Fibroblast of gingiva (primary cell): Measurements from ENCODE around the gene PRDX5.

Experiments used
- DNase-seq: peaks from one replicate; pipeline ENCODE4 v3.0.0-alpha.2; 2011; ENCODE audit warnings: low read depth

Gene PRDX5

DNA sequence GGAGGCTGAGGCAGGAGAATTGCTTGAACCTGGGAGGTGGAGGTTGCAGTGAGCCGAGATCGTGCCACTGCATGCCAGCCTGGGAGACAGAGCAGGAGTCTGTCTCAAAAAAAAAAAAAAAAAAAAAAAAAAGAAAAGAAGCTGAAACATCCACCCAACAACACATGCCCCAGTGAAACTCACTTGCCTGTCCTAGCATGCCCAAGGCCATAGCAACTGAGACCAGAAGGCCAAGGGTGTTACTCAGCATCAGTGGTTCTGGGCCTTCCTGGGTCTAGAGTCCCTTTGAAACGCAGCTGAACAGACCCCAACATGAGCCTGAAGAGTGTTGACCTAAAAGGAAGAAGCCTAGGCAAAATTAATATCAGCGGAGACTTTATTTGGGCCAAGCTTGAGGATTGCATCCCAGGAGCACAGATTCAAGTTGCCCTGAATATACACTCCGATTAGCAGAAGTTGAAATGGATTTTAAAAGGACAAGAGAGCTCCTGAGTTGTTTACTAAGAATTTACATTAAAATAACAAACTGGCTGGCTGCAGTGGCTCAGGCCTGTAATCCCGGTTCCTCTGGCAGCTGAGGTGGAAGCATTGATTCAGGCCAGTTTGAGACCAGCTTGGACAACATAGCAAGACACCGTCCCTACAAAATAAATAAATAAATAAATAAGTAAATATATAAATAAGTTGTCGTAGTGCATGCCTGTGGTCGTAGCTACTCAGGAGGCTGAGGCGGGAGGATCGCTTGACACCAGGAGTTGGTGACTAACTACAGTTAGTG lies 7.0 kb downstream of the PRDX5 start:
- no peak for DNase-seq

- DNase-seq: no peak
These were observed 9.5 kb downstream of the PRDX5 start for GRCh38 chr11:64327375-64327774.

- no peak for DNase-seq
These were observed 10.1 kb downstream of the PRDX5 start for GRCh38 chr11:64327993-64328392.

- DNase-seq: no peak
These were observed 13.0 kb downstream of the PRDX5 start for GRCh38 chr11:64330888-64331287.

DNA sequence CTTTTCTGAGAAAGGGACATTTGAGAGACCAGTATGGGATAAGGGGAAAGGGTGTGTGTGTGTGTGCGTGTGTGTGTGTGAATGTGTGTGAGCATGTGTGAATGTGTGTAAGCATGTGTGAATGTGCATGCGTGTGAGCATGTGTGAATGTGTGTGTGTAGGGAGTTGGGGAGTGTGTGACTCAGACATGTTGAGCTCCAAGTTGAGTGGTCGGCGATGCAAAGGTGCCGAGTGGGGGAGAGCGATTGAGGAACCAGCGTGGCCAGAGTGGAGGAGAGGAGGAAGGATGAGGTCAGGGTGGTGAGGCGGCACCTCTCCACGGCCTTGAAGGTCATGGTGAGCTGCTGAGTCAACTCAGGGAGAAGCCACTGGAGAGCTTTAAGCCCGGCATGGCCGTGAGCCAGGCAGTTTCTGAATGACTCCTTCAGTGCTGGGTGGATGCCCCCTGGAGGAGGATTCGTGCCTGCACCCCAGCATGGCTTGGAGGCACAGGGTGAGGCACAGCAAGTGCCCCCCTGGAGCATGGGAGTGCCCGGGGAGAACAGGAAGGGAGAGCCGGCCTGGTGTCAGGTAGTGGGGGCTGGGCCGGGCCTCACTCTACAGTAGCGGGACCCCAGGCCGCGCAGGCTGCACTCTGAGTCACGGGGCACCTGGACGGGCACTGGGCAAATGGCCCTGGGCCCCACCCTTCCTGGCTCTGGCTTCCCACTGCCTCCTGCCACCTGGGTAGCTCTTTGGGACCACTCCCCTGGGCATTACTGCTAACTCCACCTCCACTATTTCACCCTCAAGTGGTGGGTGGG lies 13.8 kb downstream of the PRDX5 start:
- DNase-seq: peak; percentile 74

DNA sequence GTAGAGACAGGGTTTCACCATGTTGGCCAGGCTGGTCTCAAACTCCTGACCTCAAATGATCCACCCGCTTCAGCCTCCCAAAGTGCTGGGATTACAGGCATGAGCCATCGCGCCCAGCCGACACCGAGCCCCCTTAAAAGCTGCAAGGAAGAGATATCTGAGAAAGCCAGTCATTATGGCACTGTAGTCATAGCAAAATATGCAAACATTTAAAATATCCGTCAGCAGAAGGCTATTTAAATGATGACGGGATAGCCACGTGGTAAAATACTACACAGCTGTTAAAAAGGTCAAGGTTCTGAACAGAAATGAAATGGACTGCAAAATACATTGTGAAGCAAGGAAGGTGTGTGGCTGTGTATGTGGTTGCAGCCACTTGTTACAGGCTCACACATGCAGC lies 15.6 kb downstream of the PRDX5 start:
- DNase-seq: no peak

GRCh38 chr11:64334764-64335735 lies 17.1 kb downstream of the PRDX5 start:
- peak; percentile 61 for DNase-seq

DNA sequence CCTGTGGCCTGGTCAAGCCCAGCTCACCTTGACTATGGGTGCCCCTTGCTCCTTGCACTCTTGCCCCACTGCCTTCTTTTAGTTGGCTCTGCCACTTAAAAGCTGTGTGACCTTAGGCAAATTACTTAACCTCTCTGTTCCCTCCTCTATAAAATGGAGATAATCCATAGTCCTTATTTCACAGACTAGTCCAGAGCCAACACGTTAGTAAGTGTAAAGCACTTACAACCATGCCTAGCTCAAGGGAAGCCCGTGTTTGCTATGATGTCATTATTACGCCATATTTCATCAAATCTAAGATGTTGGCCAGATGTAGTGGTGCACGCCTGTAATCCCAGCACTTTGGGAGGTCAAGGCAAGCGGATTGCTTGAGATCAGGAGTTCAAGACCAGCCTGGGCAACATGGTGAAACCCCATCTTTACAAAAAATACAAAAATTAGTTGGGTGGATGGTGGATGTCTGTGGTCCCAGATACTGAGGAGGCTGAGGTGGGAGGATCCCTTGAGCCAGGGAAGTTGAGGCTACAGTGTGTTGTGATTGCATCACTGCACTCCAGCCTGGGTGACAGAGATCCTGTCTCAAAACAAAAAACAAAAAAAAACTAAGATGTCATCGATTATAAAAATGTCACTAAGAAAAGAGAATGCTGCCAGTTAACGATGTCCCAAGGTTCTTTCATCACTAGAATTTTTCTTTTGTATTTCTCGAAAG lies 19.8 kb downstream of the PRDX5 start:
- DNase-seq: no peak

- no peak for DNase-seq
These were observed 20.8 kb downstream of the PRDX5 start for GRCh38 chr11:64338716-64339115.

DNA sequence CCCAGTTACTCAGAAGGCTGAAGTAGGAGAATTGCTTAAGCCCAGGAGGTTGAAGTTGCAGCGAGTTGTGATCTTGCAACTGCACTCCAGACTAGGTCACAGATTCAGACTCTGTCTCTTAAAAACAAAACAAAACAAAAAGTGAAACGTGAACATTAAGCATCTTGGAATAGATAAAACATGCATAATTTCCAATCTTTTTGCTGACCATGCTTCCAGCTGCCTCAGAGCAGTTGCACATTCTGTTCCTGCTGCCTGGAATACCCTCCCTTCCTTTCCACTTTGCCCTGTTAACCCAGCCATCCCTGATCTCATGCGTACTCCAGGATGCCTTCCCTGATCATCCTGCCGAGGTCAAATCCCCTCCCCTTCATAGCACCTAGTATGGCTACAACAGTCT lies 21.4 kb downstream of the PRDX5 start:
- no peak for DNase-seq

DNA sequence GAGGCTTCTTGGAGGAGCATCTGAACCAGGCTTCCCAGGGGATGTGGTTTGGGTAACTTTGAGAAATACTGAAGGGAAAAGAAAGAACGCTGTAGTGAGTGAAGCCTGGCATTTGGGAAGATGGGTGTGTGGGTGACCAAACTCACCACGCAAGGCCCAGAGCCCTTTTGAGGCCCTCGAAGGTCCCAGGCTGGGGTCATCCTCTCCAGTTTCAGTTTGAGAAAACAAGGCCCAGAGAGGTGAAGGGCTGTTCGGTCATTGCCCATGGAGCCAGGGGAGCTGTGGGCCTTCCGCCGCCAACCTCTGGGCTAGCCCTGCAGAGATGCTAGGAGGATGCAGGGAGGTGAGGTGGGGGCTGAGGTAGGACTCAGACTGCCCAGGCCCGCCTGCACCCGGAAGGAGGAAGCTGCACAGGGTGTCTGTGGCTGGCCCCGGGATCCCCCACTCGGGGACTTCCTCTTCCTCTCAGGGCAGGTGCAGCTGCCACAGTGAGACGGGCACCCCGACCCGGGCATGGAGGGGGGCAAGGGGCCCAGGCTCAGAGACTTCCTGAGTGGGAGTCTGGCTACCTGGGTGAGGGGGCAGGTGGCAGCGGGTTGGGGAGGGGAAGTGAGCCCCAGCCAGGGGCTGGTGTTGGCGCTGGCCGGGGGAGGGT lies 22.0 kb downstream of the PRDX5 start, which contains the start of gene CCDC88B:
Gene CCDC88B, plus strand, starts transcription at position 451 of the 655 bp plus-strand sequence. Its CDS starts 63 bp downstream, at position 514.
- DNase-seq: no peak

GRCh38 chr11:64340671-64341335 lies 22.9 kb downstream of the PRDX5 start:
- DNase-seq: no peak

GRCh38 chr11:64341429-64341828 lies 23.5 kb downstream of the PRDX5 start:
- DNase-seq: no peak

DNA sequence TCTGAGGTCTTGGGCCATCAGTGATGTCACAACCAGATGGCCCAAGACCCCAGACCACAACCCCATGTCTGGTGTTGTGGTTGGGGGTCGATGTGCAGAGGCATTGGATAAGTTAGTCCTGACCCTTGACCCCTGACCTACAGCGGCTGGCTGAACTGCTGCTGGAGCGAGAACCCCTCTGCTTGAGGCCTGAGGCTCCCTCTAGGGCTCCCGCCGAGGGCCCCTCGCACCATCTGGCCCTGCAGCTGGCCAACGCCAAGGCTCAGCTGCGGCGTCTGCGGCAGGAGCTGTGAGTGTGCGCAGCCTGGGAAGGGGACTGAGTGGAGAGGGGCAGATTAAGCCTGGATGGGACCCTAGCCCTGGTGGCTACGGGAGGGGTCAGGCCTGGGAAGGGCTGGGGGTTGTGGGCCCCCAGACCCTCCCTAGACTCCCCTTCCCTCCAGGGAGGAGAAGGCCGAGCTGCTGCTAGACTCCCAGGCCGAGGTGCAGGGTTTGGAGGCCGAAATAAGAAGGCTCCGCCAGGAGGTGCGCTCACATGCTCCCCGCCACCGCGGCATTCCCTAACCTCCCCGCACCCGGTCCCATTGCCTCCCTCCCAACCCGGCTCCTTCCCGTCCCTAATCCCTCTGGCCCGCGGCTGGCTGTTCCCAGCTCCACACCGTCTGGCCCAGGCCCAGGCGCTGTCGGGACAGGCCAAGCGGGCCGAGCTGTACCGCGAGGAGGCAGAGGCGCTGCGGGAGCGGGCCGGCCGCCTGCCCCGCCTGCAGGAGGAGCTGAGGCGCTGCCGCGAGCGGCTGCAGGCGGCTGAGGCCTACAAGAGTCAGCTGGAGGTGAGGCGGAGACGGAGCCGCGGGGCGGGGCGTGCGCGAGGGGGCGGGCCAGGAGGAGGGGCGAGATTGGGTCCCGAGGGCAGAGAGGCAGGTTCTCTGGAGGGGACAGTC lies 24.2 kb downstream of the PRDX5 start:
- DNase-seq: peak; percentile 85

DNA sequence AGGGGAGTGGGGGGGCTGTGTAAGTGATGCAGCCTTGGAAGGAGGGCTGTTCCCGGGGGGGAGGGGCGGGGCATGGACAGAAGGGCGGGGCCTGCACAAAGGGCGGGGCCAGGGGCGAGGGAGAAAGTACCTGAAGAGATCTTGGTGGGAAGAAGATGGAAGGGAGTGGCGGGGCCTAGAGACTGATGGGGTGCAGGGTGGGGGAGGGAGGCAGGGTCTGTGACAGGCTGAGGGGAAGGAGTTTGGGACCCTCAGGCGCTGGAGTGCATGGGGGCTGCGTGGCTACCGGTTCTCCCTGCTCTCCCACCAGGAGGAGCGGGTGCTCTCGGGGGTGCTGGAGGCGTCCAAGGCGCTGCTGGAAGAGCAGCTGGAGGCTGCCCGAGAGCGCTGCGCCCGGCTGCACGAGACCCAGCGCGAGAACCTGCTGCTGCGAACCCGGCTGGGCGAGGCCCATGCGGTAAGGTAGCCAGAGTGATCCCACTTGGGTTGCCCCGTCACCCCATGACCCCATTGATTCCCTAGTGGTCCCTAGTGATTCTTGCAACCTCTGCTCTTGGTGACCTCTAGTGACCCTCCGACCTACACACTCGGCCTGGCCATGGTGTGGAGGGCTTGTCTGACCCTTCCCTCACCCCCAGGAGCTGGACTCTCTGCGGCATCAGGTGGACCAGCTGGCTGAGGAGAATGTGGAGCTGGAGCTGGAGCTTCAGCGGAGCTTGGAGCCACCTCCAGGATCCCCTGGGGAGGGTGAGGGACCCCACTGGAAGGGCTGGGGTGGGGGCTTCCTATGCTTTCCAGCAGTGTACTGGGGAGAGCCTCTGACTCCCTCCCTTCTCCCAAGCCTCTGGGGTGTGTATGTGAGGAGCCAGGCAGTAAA lies 25.2 kb downstream of the PRDX5 start:
- DNase-seq: no peak

- DNase-seq: no peak
These were observed 26.0 kb downstream of the PRDX5 start for GRCh38 chr11:64343767-64344559.

GRCh38 chr11:64344787-64345186 lies 26.9 kb downstream of the PRDX5 start:
- no peak for DNase-seq
